Measurements from ENCODE around the gene DGKD. TPM values are rescaled to one million over a fixed set of nuclear protein-coding genes. Genes with fewer than 3 reads are reported as not detected.

The DGKD gene
- polyA plus RNA-seq, 3 donors: 14.5 to 67.5 (median 16.6) TPM

DNA sequence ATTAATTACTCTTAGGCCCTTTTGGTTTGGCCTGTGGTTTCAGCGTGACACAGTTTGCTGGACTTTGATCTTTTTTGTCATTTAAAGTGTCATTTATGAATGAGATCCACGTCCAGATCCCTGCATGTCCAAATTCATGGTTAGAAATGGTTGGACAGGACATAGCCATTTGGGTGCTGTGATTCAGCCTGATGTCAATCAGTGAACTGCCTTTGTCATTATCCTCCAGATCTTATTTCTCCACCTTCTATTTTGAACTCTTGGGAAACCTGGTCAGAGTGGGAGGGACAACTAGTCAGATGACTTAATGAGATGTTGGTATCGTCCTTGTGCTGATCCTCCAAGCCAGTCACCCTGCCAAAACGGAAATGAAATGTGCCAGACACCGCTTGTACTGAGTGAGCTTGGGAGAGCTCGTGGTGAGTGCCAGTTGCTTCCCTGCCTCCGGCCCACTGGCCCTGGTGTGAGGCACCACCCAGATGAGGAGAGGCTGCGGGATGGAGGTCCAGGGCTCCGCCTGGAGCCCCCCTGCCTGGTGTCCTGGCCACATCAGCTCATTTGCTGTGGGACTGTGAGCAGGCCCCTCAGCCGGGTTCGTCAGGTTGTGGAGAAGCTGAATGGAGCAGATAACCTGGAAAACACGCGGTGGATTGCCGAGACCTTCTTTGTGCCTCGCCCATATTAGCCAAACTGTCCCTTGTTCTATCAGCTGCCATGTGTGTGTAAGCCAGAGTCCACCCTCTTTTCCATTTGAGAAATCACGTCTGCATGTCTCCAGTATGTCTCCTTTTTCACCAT lies 70.1 kb downstream of the DGKD start:
- no peak overlapping the region for H2AFZ ChIP-seq (ENCODE audit: insufficient read depth, low read depth, low read length, poor library complexity, severe bottlenecking)
- DNase-seq: no peak
- WGBS (ENCODE audit: insufficient coverage): 93% methylated on average over 13 of the region's 16 CpGs
- H3K36me3 ChIP-seq (replicated peaks in 1 of 2; ENCODE audit: control insufficient read depth in 1 of 2, insufficient read depth in 2 of 2, low read length in 2 of 2): peaks cover 30 to 96% of the 10 kb centered on the region in 2 donors
- peaks cover 100% of the 10 kb centered on the region for H3K79me2 ChIP-seq (ENCODE audit: insufficient read depth, low read length)
- H3K27ac ChIP-seq (ENCODE audit: low read depth in 1 of 2, low read length in 2 of 2): no peak overlapping the region
- Mint-ChIP-seq H3K27me3 (ENCODE audit: low read depth in 3 of 3) (no peaks in the 10 kb centered on the region), H3K4me3 (no peak overlapping the region), H3K36me3 (peaks cover 59 to 76% of the 10 kb centered on the region in 2 donors), H3K27ac (peak overlapping the region in 2 of 7 donors; percentile 12 to 35), H3K4me1 (peaks cover 21% of the 10 kb centered on the region), H3K9me3 (peaks cover 8 to 23% (median 14%) of the 10 kb centered on the region in 7 donors)
- H3K4me1 ChIP-seq (ENCODE audit: control insufficient read depth in 1 of 2, insufficient read depth in 2 of 2, low read length in 2 of 2): peaks cover 0 to under 1% of the 10 kb centered on the region in 2 donors
- H3K4me3 ChIP-seq (replicated peaks in 1 of 3; ENCODE audit: low read depth in 2 of 3, low read length in 3 of 3): no peak overlapping the region
- intact Hi-C loops (cut with micrococcal nuclease): no loop called here
- no peaks in the 10 kb centered on the region for H3K27me3 ChIP-seq (ENCODE audit: control insufficient read depth in 2 of 2, insufficient read depth in 2 of 2, low read length in 2 of 2)
- peaks cover 98% of the 10 kb centered on the region for H4K20me1 ChIP-seq (ENCODE audit: insufficient read depth, low read length)
- TF ChIP-seq, protein P1, sequence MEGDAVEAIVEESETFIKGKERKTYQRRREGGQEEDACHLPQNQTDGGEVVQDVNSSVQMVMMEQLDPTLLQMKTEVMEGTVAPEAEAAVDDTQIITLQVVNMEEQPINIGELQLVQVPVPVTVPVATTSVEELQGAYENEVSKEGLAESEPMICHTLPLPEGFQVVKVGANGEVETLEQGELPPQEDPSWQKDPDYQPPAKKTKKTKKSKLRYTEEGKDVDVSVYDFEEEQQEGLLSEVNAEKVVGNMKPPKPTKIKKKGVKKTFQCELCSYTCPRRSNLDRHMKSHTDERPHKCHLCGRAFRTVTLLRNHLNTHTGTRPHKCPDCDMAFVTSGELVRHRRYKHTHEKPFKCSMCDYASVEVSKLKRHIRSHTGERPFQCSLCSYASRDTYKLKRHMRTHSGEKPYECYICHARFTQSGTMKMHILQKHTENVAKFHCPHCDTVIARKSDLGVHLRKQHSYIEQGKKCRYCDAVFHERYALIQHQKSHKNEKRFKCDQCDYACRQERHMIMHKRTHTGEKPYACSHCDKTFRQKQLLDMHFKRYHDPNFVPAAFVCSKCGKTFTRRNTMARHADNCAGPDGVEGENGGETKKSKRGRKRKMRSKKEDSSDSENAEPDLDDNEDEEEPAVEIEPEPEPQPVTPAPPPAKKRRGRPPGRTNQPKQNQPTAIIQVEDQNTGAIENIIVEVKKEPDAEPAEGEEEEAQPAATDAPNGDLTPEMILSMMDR (IDR thresholded peaks at IDR 0.05): no peak
- peaks cover 15 to 16% of the 10 kb centered on the region in 2 donors for H3K9me3 ChIP-seq (replicated peaks in 1 of 2; ENCODE audit: control insufficient read depth in 1 of 2, insufficient read depth in 1 of 2, low read length in 2 of 2)
- no peak overlapping the region for H3K4me2 ChIP-seq (replicated peaks; ENCODE audit: extremely low read depth, low read length, poor library complexity, severe bottlenecking)
- no peak overlapping the region for H3K9ac ChIP-seq (ENCODE audit: insufficient read depth, low read length, poor library complexity, severe bottlenecking)

DNA sequence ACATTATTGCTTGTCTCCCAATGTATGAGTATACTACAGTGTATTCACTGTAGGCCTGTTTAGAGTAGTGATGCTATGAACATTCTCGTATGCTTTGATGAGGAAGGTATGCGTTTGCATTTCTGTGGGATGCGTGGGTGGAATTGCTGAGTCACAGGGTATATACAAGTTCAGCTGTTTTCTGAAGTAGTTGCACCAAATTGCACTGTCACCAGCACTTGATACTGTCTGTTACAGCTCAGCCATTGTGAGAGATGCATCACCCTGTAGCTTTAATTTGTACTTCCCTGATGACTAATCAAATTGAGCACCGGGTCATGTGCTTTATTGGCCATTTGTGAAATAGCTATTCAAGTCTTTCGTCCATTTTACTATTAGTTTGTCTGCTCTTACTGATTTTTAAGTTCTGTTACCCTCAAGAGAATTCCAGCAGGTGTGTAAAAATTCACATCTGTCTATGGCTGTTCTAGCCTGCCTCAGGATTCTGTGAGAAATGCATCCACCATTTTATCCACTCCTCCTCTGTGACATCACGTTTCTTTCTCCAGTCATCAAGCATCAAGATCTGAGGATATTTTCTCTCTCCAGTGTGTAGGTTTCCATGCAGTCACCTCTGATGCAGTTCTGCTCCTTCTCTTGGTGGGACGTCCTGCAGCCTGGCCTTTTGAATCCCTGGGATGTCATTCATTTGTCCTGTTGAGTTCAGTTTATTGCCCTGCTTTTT lies 72.5 kb downstream of the DGKD start:
- Histone ChIP-seq H4K20me1 (ENCODE audit: insufficient read depth, low read length) (peaks cover 94% of the 10 kb centered on the region), H3K9me3 (replicated peaks in 1 of 2; ENCODE audit: control insufficient read depth in 1 of 2, insufficient read depth in 1 of 2, low read length in 2 of 2) (peaks cover 15 to 16% of the 10 kb centered on the region in 2 donors), H3K4me3 (replicated peaks in 1 of 3; ENCODE audit: low read depth in 2 of 3, low read length in 3 of 3) (no peak overlapping the region), H3K79me2 (ENCODE audit: insufficient read depth, low read length) (peaks cover 94% of the 10 kb centered on the region), H3K36me3 (replicated peaks in 1 of 2; ENCODE audit: control insufficient read depth in 1 of 2, insufficient read depth in 2 of 2, low read length in 2 of 2) (peaks cover 27 to 86% of the 10 kb centered on the region in 2 donors), H3K4me2 (replicated peaks; ENCODE audit: extremely low read depth, low read length, poor library complexity, severe bottlenecking) (no peak overlapping the region), H3K27ac (ENCODE audit: low read depth in 1 of 2, low read length in 2 of 2) (peak overlapping the region in 1 of 2 donors; percentile 2), H3K4me1 (ENCODE audit: control insufficient read depth in 1 of 2, insufficient read depth in 2 of 2, low read length in 2 of 2) (no peaks in the 10 kb centered on the region), H3K27me3 (ENCODE audit: control insufficient read depth in 2 of 2, insufficient read depth in 2 of 2, low read length in 2 of 2) (no peaks in the 10 kb centered on the region), H2AFZ (ENCODE audit: insufficient read depth, low read depth, low read length, poor library complexity, severe bottlenecking) (no peak overlapping the region), H3K9ac (ENCODE audit: insufficient read depth, low read length, poor library complexity, severe bottlenecking) (no peak overlapping the region)
- Mint-ChIP-seq H3K4me3 (no peak overlapping the region), H3K4me1 (peaks cover 11% of the 10 kb centered on the region), H3K9me3 (peaks cover 8 to 23% (median 14%) of the 10 kb centered on the region in 7 donors), H3K36me3 (peaks cover 59 to 75% of the 10 kb centered on the region in 2 donors), H3K27ac (peak overlapping the region in 5 of 7 donors; percentile 8 to 76 (median 31)), H3K27me3 (ENCODE audit: low read depth in 3 of 3) (no peaks in the 10 kb centered on the region)
- intact Hi-C loops (cut with micrococcal nuclease): no loop called here
- TF ChIP-seq, protein P1 (IDR thresholded peaks at IDR 0.05): no peak
- DNase-seq: peak in 2 of 3 donors; percentile 22 to 63
- WGBS (ENCODE audit: insufficient coverage): 74% methylated on average over 6 of the region's 7 CpGs
